Natural killer cell (primary cell): ENCODE measurements around the gene ZCCHC14. TPM values are rescaled to one million over a fixed set of nuclear protein-coding genes. Genes with fewer than 3 reads are reported as not detected.
A peak's percentile ranks its signal among the peaks of the same experiment; 100 is the strongest.
"Not testable (repeated sequence)": the region's sequence is repeated elsewhere in the genome, so short reads cannot be mapped to it uniquely, and the experiment has no call there.

ENCODE experiments used
- ATAC-seq, 3 donors: fragments of 150-1000 bp in 2 of 3; fragments of 200-7000 bp in 1 of 3; cut with Tn5 transposase; 1 replicate in 1 of 3; 2 replicates in 2 of 3; pipeline ENCODE4 v1.10.0; 2021; ENCODE audit warnings: mild to moderate bottlenecking in 2 of 3, moderate library complexity in 2 of 3
- DNase-seq, 2 donors: peaks; one replicate each; pipeline versions ENCODE4 v3.0.0 to v3.0.0-alpha.2; 2013 to 2021; ENCODE audit warnings: mixed read lengths in 1 of 2
- H3K27ac ChIP-seq: one replicate; pipeline ENCODE4 v1.5.1; 2013; ENCODE audit warnings: mild to moderate bottlenecking, low read length
- H3K27me3 ChIP-seq: one replicate; pipeline ENCODE4 v1.6.1; 2013; ENCODE audit warnings: low read length; ENCODE audit not compliant: control insufficient read depth, insufficient read depth
- H3K36me3 ChIP-seq: one replicate; pipeline ENCODE4 v1.6.1; 2013; ENCODE audit warnings: low read length; ENCODE audit not compliant: control insufficient read depth, insufficient read depth
- H3K4me1 ChIP-seq: one replicate; pipeline ENCODE4 v1.6.1; 2013; ENCODE audit warnings: low read length; ENCODE audit not compliant: control insufficient read depth, insufficient read depth
- H3K4me3 ChIP-seq: one replicate; pipeline ENCODE4 v1.5.1; 2013; ENCODE audit warnings: low read length
- H3K9me3 ChIP-seq: one replicate; pipeline ENCODE4 v1.6.1; 2013; ENCODE audit warnings: low read length; ENCODE audit not compliant: control insufficient read depth, insufficient read depth
- H3K27ac Mint-ChIP-seq, 2 donors: one replicate each; pipeline ENCODE4 v1.8.0; 2022; ENCODE audit warnings: mild to moderate bottlenecking in 2 of 2, mixed read lengths in 2 of 2, moderate library complexity in 1 of 2
- H3K27me3 Mint-ChIP-seq, 2 donors: one replicate each; pipeline ENCODE4 v1.8.0; 2022; ENCODE audit warnings: low read depth in 2 of 2, mixed read lengths in 2 of 2
- H3K36me3 Mint-ChIP-seq: one replicate; pipeline ENCODE4 v1.8.0; 2022; ENCODE audit warnings: mixed read lengths
- H3K4me1 Mint-ChIP-seq, 2 donors: one replicate each; pipeline ENCODE4 v1.8.0; 2022; ENCODE audit warnings: mixed read lengths in 2 of 2
- H3K4me3 Mint-ChIP-seq: one replicate; pipeline ENCODE4 v1.8.0; 2022; ENCODE audit warnings: mild to moderate bottlenecking, moderate library complexity, mixed read lengths
- H3K9me3 Mint-ChIP-seq, 2 donors: one replicate each; pipeline ENCODE4 v1.8.0; 2022; ENCODE audit warnings: mixed read lengths in 2 of 2
- CTCF ChIP-seq: fragments of 200-600 bp; IDR thresholded peaks from one replicate; pipeline ENCODE4 v1.8.0; 2022; ENCODE audit warnings: antibody characterized with exemption
- WGBS: methylation state at CpG from one replicate; pipeline ENCODE4 v1.1.7; 2013; ENCODE audit warnings: missing lambda C conversion rate; ENCODE audit not compliant: insufficient coverage; 5-methylcytosine and 5-hydroxymethylcytosine counted together
- intact Hi-C: fragments of 100-400 bp; cut with micrococcal nuclease; formaldehyde crosslinking; loops from one replicate; pipeline ENCODE4 v1.14.2; 2022
- total RNA-seq, 4 donors: library from RNA; stranded (reverse); fragments of 120-200 nt in 1 of 4; gene quantifications; one replicate each; pipeline versions ENCODE4 v1.2.3 to v1.2.4, GENCODE V29; 2013 to 2022

Gene ZCCHC14
- total RNA-seq, 3 donors from 2014 or later (not counting 1 experiment from before 2014, with no cell fraction given), result 12.2 to 20.9 (median 19.2) TPM

- peak overlapping the region in 1 of 2 donors; percentile 82 for H3K27ac Mint-ChIP-seq
- Histone ChIP-seq H3K36me3 (no peaks in the 10 kb centered on the region), H3K27me3 (no peaks in the 10 kb centered on the region), H3K4me3 (peak overlapping the region; percentile 22), H3K4me1 (peaks cover 53% of the 10 kb centered on the region), H3K27ac (no peak overlapping the region), H3K9me3 (no peaks in the 10 kb centered on the region)
- ATAC-seq (no peak), DNase-seq (peak in 1 of 2 donors; percentile 47)
- WGBS, result 41% methylated on average over 80 of the region's 80 CpGs
- no peaks in the 10 kb centered on the region for H3K36me3 Mint-ChIP-seq
- H3K4me1 Mint-ChIP-seq, result peaks cover 49 to 76% of the 10 kb centered on the region in 2 donors
- peak overlapping the region; percentile 78 for H3K4me3 Mint-ChIP-seq
- H3K27me3 Mint-ChIP-seq, result no peaks in the 10 kb centered on the region
- H3K9me3 Mint-ChIP-seq, result no peaks in the 10 kb centered on the region
- TF ChIP-seq CTCF, result no peak
- intact Hi-C loops, result loop anchor here (10.0 kb wide), 3 partner anchors 97 to 363 kb away; partner anchors contain the start of genes KLHDC4 and MAP1LC3B
Observed at GRCh38 chr16:87491522-87492290, 1.1 kb downstream of the ZCCHC14 start.

GRCh38 chr16:87490799-87491521 lies 1.9 kb downstream of the ZCCHC14 start:
- H3K4me3 ChIP-seq, H3K36me3 Mint-ChIP-seq, H3K27me3 ChIP-seq, ATAC-seq, H3K27ac ChIP-seq, H3K9me3 Mint-ChIP-seq, H3K27me3 Mint-ChIP-seq, H3K9me3 ChIP-seq, H3K36me3 ChIP-seq: not testable (repeated sequence)
- H3K27ac Mint-ChIP-seq, result peak overlapping the region; percentile 59 to 82
- H3K4me3 Mint-ChIP-seq, result peak overlapping the region; percentile 78
- WGBS, result 72% methylated on average over 45 of the region's 45 CpGs
- intact Hi-C loops, result loop anchor here (10.0 kb wide), 3 partner anchors 96 to 364 kb away; partner anchors contain the start of genes KLHDC4 and MAP1LC3B
- peaks cover 50% of the 10 kb centered on the region for H3K4me1 ChIP-seq
- DNase-seq, result peak in 1 of 2 donors; percentile 74
- H3K4me1 Mint-ChIP-seq, result peaks cover 49 to 73% of the 10 kb centered on the region in 2 donors

- no peak for ATAC-seq
- Histone ChIP-seq H3K9me3 (no peaks in the 10 kb centered on the region), H3K27ac (no peak overlapping the region), H3K4me3 (no peak overlapping the region), H3K4me1 (peaks cover 44% of the 10 kb centered on the region), H3K36me3 (no peaks in the 10 kb centered on the region), H3K27me3 (no peaks in the 10 kb centered on the region)
- 44% methylated on average over 16 of the region's 16 CpGs for WGBS
- DNase-seq, result peak in 1 of 2 donors; percentile 57
- intact Hi-C loops, result loop anchor here (10.0 kb wide), 3 partner anchors 95 to 365 kb away; partner anchors contain the start of genes KLHDC4 and MAP1LC3B
- Mint-ChIP-seq H3K9me3 (no peaks in the 10 kb centered on the region), H3K4me1 (peaks cover 50 to 74% of the 10 kb centered on the region in 2 donors), H3K27ac (peak overlapping the region; percentile 59 to 82), H3K36me3 (no peaks in the 10 kb centered on the region), H3K27me3 (no peaks in the 10 kb centered on the region), H3K4me3 (peak overlapping the region; percentile 78)
- TF ChIP-seq CTCF, result no peak
Observed at GRCh38 chr16:87490096-87490798, 2.6 kb downstream of the ZCCHC14 start.
